ENCODE measurements around the gene ZC3H10. TPM values are rescaled to one million over a fixed set of nuclear protein-coding genes. Genes with fewer than 3 reads are reported as not detected.

Gene ZC3H10
- total and polyA plus RNA-seq, 2 of the 13 experiments (the other 11 are each of a cell fraction or from before 2014, with no cell fraction given): 0.70 to 2.3 TPM

DNA sequence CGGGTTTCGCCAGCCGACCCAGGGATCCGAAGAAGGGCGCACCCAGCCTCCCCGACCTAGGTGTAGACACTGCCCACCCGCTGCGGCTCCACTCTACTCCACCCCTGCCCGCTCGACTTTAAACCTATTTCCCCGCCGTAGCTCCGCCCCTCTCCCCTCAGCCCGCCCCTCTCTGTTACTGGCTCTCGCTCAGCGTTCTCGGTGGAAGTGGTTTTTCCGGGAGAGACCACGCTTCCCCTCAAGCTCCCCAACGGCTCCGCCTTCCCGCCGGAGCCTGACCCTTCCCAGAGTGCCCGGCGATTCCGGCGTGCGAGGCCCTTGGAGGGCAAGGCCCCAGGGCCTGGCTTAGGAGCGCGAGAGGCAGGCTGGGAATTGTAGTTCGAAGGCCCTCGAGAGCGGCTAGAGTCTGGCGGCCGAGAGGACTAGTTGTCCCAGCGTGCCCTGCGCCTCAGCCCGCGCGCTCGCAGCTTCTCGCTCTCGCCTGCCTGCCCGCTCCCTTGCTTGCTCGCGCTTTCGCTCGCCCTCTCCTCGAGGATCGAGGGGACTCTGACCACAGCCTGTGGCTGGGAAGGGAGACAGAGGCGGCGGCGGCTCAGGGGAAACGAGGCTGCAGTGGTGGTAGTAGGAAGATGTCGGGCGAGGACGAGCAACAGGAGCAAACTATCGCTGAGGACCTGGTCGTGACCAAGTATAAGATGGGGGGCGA lies 13.8 kb upstream of the ZC3H10 start, which contains the start of gene PA2G4 (continued):
- TF ChIP-seq, protein P1, sequence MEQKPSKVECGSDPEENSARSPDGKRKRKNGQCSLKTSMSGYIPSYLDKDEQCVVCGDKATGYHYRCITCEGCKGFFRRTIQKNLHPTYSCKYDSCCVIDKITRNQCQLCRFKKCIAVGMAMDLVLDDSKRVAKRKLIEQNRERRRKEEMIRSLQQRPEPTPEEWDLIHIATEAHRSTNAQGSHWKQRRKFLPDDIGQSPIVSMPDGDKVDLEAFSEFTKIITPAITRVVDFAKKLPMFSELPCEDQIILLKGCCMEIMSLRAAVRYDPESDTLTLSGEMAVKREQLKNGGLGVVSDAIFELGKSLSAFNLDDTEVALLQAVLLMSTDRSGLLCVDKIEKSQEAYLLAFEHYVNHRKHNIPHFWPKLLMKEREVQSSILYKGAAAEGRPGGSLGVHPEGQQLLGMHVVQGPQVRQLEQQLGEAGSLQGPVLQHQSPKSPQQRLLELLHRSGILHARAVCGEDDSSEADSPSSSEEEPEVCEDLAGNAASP (CRISPR knock-in tag; IDR thresholded peaks at IDR 0.05; ENCODE audit: borderline replicate concordance): peak; percentile 77; the same call in 1 of the 2 replicates
- TF ChIP-seq SOX5 (CRISPR knock-in tag; IDR thresholded peaks at IDR 0.05; ENCODE audit: borderline replicate concordance) (peak; percentile 75; the same call in 1 of the 2 replicates), ZNF562 (CRISPR knock-in tag; IDR thresholded peaks at IDR 0.05; ENCODE audit: borderline replicate concordance) (peak; percentile 21; the same call in 1 of the 2 replicates), ZNF350 (CRISPR knock-in tag; IDR thresholded peaks at IDR 0.05; ENCODE audit: borderline replicate concordance, low read depth) (peak; percentile 99), RARG (CRISPR knock-in tag; IDR thresholded peaks at IDR 0.05; ENCODE audit: low read depth) (no peak), ZNF260 (CRISPR knock-in tag; IDR thresholded peaks at IDR 0.05; ENCODE audit: borderline replicate concordance, low read depth) (no peak), ZNF354B (CRISPR knock-in tag; IDR thresholded peaks at IDR 0.05) (peak; percentile 97; the same call in 1 of the 2 replicates), NFATC3 (CRISPR knock-in tag; IDR thresholded peaks at IDR 0.05) (peak; percentile 66; the same call in 1 of the 2 replicates), SAP130 (CRISPR knock-in tag; IDR thresholded peaks at IDR 0.05; ENCODE audit: low read depth) (peak; percentile 96), ZNF121 (CRISPR knock-in tag; IDR thresholded peaks at IDR 0.05) (peak; percentile 53; the same call in 1 of the 2 replicates), PHF21A (CRISPR knock-in tag; IDR thresholded peaks at IDR 0.05) (peak; percentile 76)
- TF ChIP-seq, protein P2, sequence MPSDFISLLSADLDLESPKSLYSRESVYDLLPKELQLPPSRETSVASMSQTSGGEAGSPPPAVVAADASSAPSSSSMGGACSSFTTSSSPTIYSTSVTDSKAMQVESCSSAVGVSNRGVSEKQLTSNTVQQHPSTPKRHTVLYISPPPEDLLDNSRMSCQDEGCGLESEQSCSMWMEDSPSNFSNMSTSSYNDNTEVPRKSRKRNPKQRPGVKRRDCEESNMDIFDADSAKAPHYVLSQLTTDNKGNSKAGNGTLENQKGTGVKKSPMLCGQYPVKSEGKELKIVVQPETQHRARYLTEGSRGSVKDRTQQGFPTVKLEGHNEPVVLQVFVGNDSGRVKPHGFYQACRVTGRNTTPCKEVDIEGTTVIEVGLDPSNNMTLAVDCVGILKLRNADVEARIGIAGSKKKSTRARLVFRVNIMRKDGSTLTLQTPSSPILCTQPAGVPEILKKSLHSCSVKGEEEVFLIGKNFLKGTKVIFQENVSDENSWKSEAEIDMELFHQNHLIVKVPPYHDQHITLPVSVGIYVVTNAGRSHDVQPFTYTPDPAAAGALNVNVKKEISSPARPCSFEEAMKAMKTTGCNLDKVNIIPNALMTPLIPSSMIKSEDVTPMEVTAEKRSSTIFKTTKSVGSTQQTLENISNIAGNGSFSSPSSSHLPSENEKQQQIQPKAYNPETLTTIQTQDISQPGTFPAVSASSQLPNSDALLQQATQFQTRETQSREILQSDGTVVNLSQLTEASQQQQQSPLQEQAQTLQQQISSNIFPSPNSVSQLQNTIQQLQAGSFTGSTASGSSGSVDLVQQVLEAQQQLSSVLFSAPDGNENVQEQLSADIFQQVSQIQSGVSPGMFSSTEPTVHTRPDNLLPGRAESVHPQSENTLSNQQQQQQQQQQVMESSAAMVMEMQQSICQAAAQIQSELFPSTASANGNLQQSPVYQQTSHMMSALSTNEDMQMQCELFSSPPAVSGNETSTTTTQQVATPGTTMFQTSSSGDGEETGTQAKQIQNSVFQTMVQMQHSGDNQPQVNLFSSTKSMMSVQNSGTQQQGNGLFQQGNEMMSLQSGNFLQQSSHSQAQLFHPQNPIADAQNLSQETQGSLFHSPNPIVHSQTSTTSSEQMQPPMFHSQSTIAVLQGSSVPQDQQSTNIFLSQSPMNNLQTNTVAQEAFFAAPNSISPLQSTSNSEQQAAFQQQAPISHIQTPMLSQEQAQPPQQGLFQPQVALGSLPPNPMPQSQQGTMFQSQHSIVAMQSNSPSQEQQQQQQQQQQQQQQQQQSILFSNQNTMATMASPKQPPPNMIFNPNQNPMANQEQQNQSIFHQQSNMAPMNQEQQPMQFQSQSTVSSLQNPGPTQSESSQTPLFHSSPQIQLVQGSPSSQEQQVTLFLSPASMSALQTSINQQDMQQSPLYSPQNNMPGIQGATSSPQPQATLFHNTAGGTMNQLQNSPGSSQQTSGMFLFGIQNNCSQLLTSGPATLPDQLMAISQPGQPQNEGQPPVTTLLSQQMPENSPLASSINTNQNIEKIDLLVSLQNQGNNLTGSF (CRISPR knock-in tag; IDR thresholded peaks at IDR 0.05): peak; percentile 66; the same call in 1 of the 2 replicates
- TF ChIP-seq, protein P3, sequence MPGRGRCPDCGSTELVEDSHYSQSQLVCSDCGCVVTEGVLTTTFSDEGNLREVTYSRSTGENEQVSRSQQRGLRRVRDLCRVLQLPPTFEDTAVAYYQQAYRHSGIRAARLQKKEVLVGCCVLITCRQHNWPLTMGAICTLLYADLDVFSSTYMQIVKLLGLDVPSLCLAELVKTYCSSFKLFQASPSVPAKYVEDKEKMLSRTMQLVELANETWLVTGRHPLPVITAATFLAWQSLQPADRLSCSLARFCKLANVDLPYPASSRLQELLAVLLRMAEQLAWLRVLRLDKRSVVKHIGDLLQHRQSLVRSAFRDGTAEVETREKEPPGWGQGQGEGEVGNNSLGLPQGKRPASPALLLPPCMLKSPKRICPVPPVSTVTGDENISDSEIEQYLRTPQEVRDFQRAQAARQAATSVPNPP (CRISPR knock-in tag; IDR thresholded peaks at IDR 0.05): peak; percentile 94
- TF ChIP-seq, protein P4, sequence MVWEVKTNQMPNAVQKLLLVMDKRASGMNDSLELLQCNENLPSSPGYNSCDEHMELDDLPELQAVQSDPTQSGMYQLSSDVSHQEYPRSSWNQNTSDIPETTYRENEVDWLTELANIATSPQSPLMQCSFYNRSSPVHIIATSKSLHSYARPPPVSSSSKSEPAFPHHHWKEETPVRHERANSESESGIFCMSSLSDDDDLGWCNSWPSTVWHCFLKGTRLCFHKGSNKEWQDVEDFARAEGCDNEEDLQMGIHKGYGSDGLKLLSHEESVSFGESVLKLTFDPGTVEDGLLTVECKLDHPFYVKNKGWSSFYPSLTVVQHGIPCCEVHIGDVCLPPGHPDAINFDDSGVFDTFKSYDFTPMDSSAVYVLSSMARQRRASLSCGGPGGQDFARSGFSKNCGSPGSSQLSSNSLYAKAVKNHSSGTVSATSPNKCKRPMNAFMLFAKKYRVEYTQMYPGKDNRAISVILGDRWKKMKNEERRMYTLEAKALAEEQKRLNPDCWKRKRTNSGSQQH (CRISPR knock-in tag; IDR thresholded peaks at IDR 0.05; ENCODE audit: low read depth): peak; percentile 28; the same call in 1 of the 2 replicates
- TF ChIP-seq, protein P5, sequence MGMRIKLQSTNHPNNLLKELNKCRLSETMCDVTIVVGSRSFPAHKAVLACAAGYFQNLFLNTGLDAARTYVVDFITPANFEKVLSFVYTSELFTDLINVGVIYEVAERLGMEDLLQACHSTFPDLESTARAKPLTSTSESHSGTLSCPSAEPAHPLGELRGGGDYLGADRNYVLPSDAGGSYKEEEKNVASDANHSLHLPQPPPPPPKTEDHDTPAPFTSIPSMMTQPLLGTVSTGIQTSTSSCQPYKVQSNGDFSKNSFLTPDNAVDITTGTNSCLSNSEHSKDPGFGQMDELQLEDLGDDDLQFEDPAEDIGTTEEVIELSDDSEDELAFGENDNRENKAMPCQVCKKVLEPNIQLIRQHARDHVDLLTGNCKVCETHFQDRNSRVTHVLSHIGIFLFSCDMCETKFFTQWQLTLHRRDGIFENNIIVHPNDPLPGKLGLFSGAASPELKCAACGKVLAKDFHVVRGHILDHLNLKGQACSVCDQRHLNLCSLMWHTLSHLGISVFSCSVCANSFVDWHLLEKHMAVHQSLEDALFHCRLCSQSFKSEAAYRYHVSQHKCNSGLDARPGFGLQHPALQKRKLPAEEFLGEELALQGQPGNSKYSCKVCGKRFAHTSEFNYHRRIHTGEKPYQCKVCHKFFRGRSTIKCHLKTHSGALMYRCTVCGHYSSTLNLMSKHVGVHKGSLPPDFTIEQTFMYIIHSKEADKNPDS (CRISPR knock-in tag; IDR thresholded peaks at IDR 0.05): peak; percentile 86; the same call in 1 of the 2 replicates
- TF ChIP-seq, protein P6, sequence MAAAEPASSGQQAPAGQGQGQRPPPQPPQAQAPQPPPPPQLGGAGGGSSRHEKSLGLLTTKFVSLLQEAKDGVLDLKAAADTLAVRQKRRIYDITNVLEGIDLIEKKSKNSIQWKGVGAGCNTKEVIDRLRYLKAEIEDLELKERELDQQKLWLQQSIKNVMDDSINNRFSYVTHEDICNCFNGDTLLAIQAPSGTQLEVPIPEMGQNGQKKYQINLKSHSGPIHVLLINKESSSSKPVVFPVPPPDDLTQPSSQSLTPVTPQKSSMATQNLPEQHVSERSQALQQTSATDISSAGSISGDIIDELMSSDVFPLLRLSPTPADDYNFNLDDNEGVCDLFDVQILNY (CRISPR knock-in tag; conservative IDR thresholded peaks at IDR 0.05): peak; percentile 89

All from HepG2 (cell line).